Measurements from ENCODE around the gene SLC22A13.
"Not testable (repeated sequence)": the region's sequence is repeated elsewhere in the genome, so short reads cannot be mapped to it uniquely, and the experiment has no call there.

Gene SLC22A13

GRCh38 chr3:38306941-38307340, 41.3 kb downstream of the SLC22A13 start:
- no peak for DNase-seq

GRCh38 chr3:38307599-38307998, 42.0 kb downstream of the SLC22A13 start:
- DNase-seq: no peak

- DNase-seq: no peak
Measured at GRCh38 chr3:38308456-38308855, 42.8 kb downstream of the SLC22A13 start.

- no peak for DNase-seq
Measured at GRCh38 chr3:38311476-38311875, 45.9 kb downstream of the SLC22A13 start.

GRCh38 chr3:38311941-38312340, 46.3 kb downstream of the SLC22A13 start:
- no peak for DNase-seq

GRCh38 chr3:38312356-38312755, 46.7 kb downstream of the SLC22A13 start:
- DNase-seq: no peak

- DNase-seq: no peak
Measured at GRCh38 chr3:38313263-38313662, 47.7 kb downstream of the SLC22A13 start.

GRCh38 chr3:38313695-38314094, 48.1 kb downstream of the SLC22A13 start:
- DNase-seq: no peak

- DNase-seq: no peak
Measured at GRCh38 chr3:38314112-38314763, 48.6 kb downstream of the SLC22A13 start.

- no peak for DNase-seq
Measured at GRCh38 chr3:38314764-38315487, 49.3 kb downstream of the SLC22A13 start.

- no peak for DNase-seq
Measured at GRCh38 chr3:38315488-38316230, 50.0 kb downstream of the SLC22A13 start.

- no peak for DNase-seq
Measured at GRCh38 chr3:38316356-38317191, 51.0 kb downstream of the SLC22A13 start.

GRCh38 chr3:38317192-38317759, 51.7 kb downstream of the SLC22A13 start:
- no peak for DNase-seq

- DNase-seq: no peak
Measured at GRCh38 chr3:38318766-38319671, 53.4 kb downstream of the SLC22A13 start.

GRCh38 chr3:38320638-38321037, 55.0 kb downstream of the SLC22A13 start:
- not testable (repeated sequence) for DNase-seq

- DNase-seq: no peak
Measured at GRCh38 chr3:38323060-38323459, 57.4 kb downstream of the SLC22A13 start.

GRCh38 chr3:38325256-38325655, 59.6 kb downstream of the SLC22A13 start:
- no peak for DNase-seq

- no peak for DNase-seq
Measured at GRCh38 chr3:38327335-38328009, 61.9 kb downstream of the SLC22A13 start.

Data from activated CD4-positive, alpha-beta T cell treated with anti-CD3 and anti-CD28 coated beads, Interleukin-2, amount 50 U/mL, for 48 hours (primary cell).